Measurements from ENCODE around the gene HVCN1.

Gene HVCN1

DNA sequence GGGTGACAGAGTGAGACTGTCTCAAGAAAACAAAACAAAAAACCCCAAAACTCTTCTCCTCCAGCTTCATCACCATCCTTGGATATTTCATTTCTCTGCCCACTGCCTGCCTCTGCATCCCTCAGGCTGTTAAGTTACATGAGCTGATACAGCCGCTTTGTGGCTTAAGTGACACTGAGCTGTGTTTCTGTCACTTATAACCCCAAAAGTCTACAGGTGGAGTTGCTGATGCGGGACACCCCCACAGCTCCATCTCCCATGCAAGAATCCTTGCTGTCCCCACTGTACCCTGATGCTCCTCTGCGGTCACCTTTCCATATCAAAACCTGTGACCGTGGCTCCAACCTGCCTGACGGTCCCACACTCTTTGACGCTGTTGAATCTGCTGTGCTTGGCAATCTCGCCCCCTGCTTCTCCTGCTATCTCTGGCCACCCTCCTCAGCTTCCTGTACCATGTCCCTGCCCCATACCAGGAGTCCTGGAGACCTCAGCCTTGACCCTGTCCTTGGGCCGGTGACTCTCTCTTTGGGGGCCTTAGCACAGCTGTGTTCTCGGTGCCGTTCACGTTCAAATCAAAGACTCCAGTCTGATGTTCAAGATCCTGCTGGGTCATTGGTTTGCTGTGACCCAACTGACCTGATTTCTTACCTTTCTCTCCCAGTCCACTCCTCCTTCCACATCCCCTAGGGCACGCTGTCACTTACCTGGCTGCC lies 20.3 kb downstream of the HVCN1 start:
- TF ChIP-seq CTCF (conservative IDR thresholded peaks at IDR 0.05; ENCODE audit: low read depth, low read length): no peak
- no peak for DNase-seq (ENCODE audit: low read depth)
- H3K4me3 ChIP-seq (ENCODE audit: low read length): no peak overlapping the region

GRCh38 chr12:110667671-110668070 lies 21.2 kb downstream of the HVCN1 start:
- H3K4me3 ChIP-seq (ENCODE audit: low read length): no peak overlapping the region
- TF ChIP-seq CTCF (conservative IDR thresholded peaks at IDR 0.05; ENCODE audit: low read depth, low read length): no peak
- DNase-seq (ENCODE audit: low read depth): no peak

GRCh38 chr12:110666892-110667291 lies 22.0 kb downstream of the HVCN1 start:
- DNase-seq (ENCODE audit: low read depth): no peak
- no peak overlapping the region for H3K4me3 ChIP-seq (ENCODE audit: low read length)
- no peak for TF ChIP-seq CTCF (conservative IDR thresholded peaks at IDR 0.05; ENCODE audit: low read depth, low read length)

- no peak for TF ChIP-seq CTCF (conservative IDR thresholded peaks at IDR 0.05; ENCODE audit: low read depth, low read length)
- no peak overlapping the region for H3K4me3 ChIP-seq (ENCODE audit: low read length)
- DNase-seq (ENCODE audit: low read depth): no peak
Measured at GRCh38 chr12:110661337-110661972, 27.5 kb downstream of the HVCN1 start.

DNA sequence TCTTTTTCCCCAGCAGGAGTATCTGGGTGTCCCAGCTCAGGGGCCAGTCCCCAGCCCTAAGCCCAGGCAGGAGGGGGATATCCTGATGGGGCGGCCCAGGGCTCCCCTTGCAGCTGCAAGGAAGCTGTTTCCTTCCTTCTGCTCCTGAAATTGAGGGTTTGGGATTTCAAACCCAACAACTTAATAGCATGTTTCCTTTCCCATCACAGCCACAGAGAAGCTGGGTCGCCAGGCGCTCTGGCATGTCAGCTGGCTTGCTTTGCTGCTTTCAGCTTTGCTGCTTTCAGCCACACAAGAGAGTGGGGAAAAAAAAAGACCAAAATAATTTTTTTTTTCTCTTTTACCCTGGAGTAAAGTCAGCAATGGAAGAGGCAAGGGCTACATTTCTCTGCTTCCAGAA lies 30.0 kb downstream of the HVCN1 start:
- no peak for TF ChIP-seq CTCF (conservative IDR thresholded peaks at IDR 0.05; ENCODE audit: low read depth, low read length)

DNA sequence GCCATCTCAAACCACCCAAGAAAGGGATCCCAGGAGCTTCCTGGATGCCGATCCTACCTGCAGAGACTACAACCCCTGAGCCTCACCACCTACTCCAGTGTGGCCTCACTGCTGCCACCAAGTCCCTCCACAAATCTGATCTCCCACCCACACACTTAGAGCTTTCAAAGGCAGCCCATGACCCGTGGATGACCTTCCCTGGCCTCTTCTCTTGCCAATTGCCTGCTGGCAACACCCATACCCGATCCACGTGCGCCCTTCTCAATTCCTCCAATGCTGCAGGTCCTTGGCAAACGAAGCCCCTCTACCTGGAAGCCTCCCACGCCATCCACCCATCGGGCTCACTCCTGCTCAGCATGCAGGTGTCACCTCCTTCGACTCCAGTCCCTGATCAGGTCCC lies 30.7 kb downstream of the HVCN1 start:
- no peak overlapping the region for H3K4me3 ChIP-seq (ENCODE audit: low read length)
- no peak for DNase-seq (ENCODE audit: low read depth)
- TF ChIP-seq CTCF (conservative IDR thresholded peaks at IDR 0.05; ENCODE audit: low read depth, low read length): no peak

More for the DNA sequence above, 30.0 kb downstream of the HVCN1 start:
- no peak overlapping the region for H3K4me3 ChIP-seq (ENCODE audit: low read length)
- no peak for DNase-seq (ENCODE audit: low read depth)

DNA sequence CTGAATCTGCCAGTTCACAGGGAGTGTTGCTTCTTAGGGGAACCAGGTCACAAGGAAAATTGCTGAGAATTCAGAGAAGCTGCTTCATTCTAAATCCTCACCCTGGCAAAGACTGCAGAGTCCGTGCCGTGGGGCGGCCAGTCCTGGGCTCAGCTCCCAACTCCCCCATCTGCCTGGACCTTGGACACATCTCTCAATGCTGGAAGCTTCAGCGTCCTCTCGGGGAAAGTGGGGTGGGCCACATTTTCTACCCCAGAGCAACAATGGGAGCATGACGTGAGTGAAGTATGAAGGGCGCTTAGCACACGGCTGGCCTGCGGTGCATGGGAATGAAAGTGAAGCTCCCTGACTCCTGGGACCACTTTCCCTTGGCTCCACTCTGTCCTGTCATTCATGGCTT lies 31.2 kb downstream of the HVCN1 start:
- no peak for TF ChIP-seq CTCF (conservative IDR thresholded peaks at IDR 0.05; ENCODE audit: low read depth, low read length)
- no peak overlapping the region for H3K4me3 ChIP-seq (ENCODE audit: low read length)
- DNase-seq (ENCODE audit: low read depth): no peak
